ENCODE results near the gene TMEM106C.

The TMEM106C gene

GRCh38 chr12:48016373-48017020 is 53.1 kb downstream of the TMEM106C start:
- no peak for DNase-seq (ENCODE audit: low read depth, low spot score)

GRCh38 chr12:48017496-48017895 is 54.1 kb downstream of the TMEM106C start:
- DNase-seq (ENCODE audit: low read depth, low spot score) = no peak

- DNase-seq (ENCODE audit: low read depth, low spot score) = no peak
These were observed 54.7 kb downstream of the TMEM106C start for GRCh38 chr12:48017921-48018617.

All from activated naive CD8-positive, alpha-beta T cell treated with anti-CD3 and anti-CD28 coated beads, Interleukin-2, amount 50 U/mL, for 16 hours (primary cell).